Activated CD8-positive, alpha-beta memory T cell treated with anti-CD3 and anti-CD28 coated beads for 24 hours (primary cell): ENCODE data around the gene ARHGAP42.
"Not testable (repeated sequence)": the region's sequence is repeated elsewhere in the genome, so short reads cannot be mapped to it uniquely, and the experiment has no call there.

ENCODE experiments used
- DNase-seq: peaks from one replicate; pipeline ENCODE4 v3.0.0-alpha.2; 2020

Gene ARHGAP42

GRCh38 chr11:100984668-100985067, 297.6 kb downstream of the ARHGAP42 start:
- no peak for DNase-seq

- DNase-seq, result no peak
Observed at GRCh38 chr11:100990931-100991330, 303.8 kb downstream of the ARHGAP42 start.

GRCh38 chr11:100991541-100991940, 304.5 kb downstream of the ARHGAP42 start:
- DNase-seq, result no peak

- no peak for DNase-seq
Observed at GRCh38 chr11:100994966-100995365, 307.9 kb downstream of the ARHGAP42 start.

- DNase-seq, result no peak
Observed at GRCh38 chr11:100999756-101000155, 312.7 kb downstream of the ARHGAP42 start.

GRCh38 chr11:101003468-101003867, 316.4 kb downstream of the ARHGAP42 start:
- DNase-seq, result no peak

GRCh38 chr11:101008961-101009689, 322.0 kb downstream of the ARHGAP42 start:
- no peak for DNase-seq

- no peak for DNase-seq
Observed at GRCh38 chr11:101009690-101010055, 322.6 kb downstream of the ARHGAP42 start.

GRCh38 chr11:101010899-101011298, 323.8 kb downstream of the ARHGAP42 start:
- no peak for DNase-seq

GRCh38 chr11:101011881-101012280, 324.8 kb downstream of the ARHGAP42 start:
- DNase-seq, result no peak

GRCh38 chr11:101013702-101014101, 326.6 kb downstream of the ARHGAP42 start:
- DNase-seq, result not testable (repeated sequence)

GRCh38 chr11:101014600-101015285, 327.7 kb downstream of the ARHGAP42 start:
- no peak for DNase-seq

GRCh38 chr11:101019870-101020269, 332.8 kb downstream of the ARHGAP42 start:
- no peak for DNase-seq

- no peak for DNase-seq
Observed at GRCh38 chr11:101022256-101022655, 335.2 kb downstream of the ARHGAP42 start.

- DNase-seq, result no peak
Observed at GRCh38 chr11:101028644-101029043, 341.6 kb downstream of the ARHGAP42 start.

- DNase-seq, result no peak
Observed at GRCh38 chr11:101030015-101030414, 342.9 kb downstream of the ARHGAP42 start.

- DNase-seq, result no peak
Observed at GRCh38 chr11:101030692-101031091, 343.6 kb downstream of the ARHGAP42 start.

- no peak for DNase-seq
Observed at GRCh38 chr11:101031713-101032112, 344.6 kb downstream of the ARHGAP42 start.

- no peak for DNase-seq
Observed at GRCh38 chr11:101032991-101033390, 345.9 kb downstream of the ARHGAP42 start.

- DNase-seq, result no peak
Observed at GRCh38 chr11:101034076-101034475, 347.0 kb downstream of the ARHGAP42 start.

- DNase-seq, result no peak
Observed at GRCh38 chr11:101035872-101036271, 348.8 kb downstream of the ARHGAP42 start.
